ENCODE data around the gene ORM1.
"Not testable (repeated sequence)": the region's sequence is repeated elsewhere in the genome, so short reads cannot be mapped to it uniquely, and the experiment has no call there.

Gene ORM1

DNA sequence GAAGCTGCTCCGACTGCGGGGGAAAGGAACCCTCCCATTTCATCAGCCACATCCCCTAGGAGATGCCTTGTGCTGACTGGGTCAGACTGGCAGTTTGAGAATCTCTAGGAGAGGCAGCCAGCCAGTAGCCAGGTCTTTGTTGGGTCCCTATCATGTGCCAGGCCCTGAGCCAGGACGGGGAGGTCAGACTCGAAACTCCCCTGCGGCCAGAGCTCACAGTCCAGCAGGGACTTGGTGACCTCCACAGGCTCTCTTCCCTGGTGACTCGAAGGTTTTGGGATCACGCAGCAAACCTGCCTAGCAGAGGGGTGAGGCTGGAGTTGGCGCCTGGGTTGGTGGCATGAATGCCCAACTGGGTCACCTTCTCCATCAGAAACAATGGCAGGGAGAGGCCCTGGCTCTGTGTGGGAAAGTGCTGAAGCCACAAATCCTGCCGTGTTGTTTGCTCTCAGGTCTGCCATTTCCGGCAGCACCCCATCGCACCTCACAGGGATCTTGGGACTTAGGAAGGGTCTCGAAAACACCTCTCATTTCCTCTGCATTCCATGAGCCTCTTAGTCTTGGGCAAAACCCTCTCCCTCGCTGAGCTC lies 14.4 kb upstream of the ORM1 start:
- ATAC-seq, result no peak

DNA sequence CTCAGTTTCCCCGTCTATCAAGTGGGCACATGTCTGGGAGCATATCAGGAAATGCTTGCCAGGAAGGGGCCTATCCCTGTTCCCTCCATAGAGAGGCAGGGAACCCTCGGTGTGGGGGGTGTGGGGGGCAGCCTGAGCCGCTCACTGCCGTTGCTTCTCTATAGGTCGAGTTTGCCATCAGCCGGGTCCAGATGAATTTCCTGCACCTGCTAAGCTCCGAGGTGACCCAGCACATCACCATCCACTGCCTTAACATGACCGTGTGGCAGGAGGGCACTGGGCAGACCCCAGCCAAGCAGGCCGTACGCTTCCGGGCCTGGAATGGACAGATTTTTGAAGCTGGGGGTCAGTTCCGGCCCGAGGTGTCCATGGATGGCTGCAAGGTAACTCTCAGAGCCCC lies 13.8 kb upstream of the ORM1 start:
- ATAC-seq, result no peak

DNA sequence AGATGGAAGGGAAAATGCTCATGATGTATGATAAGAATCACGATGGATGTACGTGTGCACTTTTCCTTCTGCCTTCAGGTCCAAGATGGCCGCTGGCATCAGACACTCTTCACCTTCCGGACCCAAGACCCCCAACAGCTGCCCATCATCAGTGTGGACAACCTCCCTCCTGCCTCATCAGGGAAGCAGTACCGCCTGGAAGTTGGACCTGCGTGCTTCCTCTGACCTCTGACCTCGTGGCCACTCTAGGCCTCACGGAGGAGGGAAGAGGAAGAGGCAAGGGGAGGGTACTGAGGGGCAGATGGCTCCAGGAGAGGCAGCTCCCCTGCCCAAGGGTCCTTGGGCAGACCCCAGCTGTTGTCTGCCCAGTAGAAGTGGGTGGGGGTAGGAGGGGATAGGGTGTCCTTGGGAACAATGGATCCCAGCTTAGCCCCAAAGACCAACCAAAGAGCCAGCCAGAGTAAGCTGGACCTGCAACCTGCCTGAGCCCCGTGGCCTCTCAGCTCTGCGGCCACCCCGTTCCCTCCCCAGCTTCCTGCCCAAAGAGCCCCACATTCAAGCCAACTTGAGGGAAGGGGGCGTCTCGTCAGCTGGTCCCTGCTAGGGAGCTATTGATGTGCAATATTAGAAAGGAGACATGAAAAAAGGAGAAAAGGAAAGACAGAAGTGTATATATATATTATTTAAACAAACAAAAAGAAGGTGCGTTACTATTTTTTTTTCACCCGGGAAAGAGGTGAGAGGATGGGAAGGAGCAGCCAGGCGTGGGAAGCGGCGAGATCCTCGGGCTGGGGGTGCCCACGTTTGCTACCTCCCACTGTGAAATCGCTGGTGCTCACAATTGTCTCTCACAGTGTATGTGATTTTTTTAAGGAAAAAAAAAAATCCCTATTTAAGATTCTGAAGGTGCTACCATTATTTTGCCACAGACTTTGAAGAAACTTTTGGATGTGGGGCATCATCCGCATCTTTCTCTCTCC lies 12.1 kb upstream of the ORM1 start:
- ATAC-seq, result no peak

DNA sequence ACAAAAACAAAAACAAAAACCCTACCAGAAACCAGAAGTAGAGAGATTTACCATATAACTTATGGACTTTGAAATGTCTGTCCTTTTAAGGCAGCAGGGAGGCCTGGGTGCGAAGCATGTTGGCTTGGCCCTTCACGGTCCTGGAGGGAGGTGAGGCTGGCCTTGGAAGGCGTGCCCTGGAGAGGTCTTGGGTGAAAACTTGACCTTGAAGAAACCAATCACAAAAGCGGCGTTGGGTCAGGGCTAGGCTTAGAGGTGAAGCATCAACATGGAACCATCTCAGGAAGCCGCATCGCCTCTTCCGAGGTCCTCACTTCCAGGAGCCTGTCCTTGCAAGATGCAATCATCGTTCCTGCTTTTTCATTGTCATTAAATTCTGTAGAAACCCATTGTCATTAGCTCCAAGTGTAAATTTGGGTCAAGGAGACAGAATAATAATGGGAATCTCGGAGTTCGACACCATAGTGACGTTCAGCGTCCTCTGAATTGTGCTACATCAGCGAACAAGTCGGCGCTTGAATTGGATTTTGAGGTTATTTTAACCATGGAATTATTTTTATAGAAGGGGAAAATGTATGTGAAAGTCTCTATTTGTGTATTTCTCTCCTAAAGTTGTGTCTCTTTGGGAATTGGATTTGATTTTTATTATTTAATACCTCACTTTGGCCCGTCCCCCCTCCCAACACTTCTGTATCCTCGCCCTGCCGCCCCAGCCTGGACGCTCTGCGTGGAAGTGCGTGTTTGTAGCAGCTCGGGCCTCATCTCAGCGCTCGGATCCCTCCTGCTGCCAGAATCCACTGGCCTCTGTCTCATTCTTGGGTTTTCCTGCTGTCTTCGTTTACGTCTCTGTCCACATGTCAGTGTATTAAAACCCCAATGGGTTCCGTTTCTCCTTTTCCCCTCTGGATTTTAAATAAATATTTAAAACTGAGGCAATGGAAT lies 11.1 kb upstream of the ORM1 start:
- ATAC-seq, result no peak

DNA sequence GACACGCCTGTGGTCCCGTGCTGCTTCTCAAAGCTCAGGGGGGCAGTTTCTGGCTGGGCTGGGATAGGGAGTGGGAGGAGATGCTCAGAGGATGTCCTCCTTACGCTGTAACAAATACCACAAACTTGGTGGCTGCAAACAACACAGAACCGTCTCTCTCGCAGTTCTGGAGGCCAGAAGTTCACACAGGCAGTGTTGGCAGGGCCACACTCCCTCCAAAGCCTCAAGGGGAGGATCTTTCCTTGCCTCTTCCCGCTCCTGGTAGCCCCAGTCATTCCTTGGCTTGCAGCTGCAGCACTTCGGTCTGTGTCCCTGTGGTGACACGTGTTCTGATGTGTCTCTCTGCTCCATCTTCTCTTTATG lies 10.4 kb upstream of the ORM1 start:
- no peak for ATAC-seq

DNA sequence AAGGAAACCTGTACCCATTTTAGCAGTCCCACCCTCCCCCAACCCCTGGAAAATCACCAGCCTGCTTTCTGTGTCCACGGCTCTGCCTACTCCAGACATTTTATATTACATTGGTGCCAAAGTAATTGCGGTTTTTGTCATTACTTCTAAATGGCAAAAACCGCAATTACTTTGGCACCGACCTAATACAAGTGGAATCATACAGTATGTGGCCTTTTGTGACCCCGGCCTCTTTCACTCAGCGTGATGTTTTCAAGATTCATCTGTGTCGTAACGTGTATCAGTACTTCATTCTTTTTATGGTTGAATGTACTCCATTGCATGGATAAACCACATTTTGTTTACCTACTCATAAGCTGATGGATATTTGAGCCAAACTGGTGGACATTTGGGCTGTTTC lies 9.7 kb upstream of the ORM1 start:
- no peak for ATAC-seq

DNA sequence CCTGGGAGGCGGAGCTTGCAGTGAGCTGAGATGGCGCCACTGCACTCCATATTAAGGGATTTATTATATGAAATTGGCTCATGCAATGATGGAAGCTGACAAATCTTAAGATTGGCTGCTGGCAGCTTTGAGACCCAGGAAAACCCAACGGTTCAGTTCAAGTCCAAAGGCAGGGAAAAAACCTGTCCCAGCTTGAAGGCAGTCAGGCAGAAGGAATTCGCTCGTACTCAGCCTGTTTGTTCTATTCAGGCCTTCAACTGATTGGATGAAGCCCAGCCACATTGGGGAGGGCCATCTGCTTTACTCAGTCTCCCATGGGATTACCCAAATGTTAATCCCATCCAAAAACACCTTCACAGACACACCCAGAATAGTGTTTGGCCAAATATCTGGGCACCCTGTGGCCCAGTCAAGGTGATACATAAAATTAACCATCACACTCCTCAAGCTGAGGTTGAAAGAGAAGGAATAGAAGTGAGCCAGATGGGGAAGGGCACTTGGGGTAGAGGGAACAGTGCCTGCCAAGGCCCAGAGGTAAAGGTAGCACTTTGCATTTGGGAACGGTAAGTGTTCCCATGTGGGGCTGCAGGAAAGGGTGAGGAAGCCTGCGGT lies 8.5 kb upstream of the ORM1 start:
- ATAC-seq, result no peak

DNA sequence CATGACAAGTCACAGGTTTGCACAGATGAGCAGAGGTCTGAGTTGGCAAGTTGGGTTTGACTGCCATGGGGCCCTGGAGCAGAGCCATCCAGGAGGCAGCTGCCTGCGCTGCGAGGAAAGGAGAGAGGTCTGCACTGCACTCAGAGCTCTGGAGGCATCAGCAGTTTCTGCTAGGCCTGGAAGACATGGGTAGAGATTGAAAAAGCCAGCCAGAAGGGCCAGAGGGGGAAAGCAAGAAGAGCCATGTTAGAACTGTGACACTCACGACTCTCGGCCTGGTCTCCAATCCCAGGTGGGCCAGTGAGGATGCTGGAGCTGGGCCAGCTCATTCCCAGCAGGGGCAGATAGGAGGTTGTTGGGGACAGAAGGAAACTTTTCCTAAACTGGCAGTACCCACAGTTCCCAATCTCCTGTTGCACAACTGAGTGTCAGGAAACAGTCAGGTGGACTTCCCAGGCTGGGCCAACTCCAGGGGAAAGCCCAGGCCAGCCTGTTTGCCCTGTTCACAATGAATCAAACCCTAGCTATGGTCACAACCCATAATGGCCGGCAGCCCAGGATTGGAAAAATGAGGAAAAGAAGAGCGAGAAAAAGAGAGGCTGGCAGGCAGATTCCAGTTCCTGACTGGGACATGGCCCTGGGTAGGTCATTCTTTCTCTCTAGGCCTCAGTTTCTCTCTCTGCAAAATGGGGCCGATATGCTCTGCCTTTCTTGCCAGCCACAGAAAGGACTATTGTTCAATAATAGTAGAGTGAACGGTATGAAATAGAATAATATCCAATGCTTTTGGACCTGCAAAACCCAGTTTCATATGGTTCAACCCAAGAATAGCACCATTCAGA lies 7.8 kb upstream of the ORM1 start:
- no peak for ATAC-seq

DNA sequence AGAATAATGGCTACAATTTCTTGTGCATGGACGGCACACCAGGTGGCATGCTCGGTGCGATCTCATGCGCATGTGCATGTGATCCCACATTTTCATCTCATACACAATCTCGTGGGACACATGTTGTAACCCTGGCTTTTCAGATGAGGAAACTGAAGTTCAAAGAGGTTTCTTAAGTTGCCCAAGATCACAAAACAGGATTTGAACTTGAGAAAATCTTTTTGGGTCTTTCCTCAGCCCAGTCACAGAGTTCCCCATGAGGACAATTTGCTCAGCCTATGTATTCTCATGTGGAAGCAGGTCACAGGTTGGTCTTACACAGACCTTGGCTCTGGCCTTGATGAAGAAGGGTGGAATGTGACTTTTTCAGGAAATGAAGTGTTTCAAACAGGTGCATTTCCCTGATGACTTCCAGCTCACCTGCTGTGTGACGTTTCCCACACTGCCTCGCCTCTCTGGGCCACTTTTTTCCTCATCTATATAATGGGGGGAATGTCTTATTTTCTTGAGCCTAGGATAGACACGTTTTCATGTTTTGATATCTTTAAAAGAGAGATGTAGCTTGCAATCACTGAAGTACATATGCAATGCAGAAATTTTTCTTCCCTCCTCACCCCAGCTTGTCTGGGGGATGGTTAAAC lies 7.1 kb upstream of the ORM1 start:
- ATAC-seq, result no peak

DNA sequence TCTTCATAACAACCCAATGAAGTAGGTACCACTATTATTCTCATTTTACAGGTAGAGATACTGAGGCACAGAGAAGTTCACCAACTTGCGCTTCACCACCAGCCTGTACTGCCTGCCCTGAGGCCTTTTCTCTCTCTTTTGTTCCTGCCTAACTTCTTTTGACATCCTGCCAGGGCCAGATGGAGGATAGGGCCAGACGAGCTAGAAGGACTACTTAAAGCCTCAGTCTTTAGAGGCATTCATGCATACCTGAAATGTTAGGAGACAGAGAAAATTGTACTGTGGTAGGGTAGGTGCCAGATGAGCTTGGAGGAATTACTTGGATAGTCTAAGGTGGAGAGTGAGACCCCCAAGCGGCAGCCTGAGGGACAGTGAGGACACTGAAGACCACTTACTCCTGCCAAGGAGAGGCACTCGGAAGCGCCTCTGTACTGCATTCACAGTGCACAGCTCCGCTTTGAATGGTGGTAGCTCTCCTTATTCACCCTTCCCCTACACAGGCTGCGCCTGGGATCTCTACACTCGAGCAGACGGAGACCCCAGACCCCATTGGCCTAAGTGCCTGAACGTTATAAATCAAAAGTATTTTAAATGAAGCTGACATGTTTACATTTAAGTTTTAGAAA lies 6.2 kb upstream of the ORM1 start:
- ATAC-seq, result no peak

DNA sequence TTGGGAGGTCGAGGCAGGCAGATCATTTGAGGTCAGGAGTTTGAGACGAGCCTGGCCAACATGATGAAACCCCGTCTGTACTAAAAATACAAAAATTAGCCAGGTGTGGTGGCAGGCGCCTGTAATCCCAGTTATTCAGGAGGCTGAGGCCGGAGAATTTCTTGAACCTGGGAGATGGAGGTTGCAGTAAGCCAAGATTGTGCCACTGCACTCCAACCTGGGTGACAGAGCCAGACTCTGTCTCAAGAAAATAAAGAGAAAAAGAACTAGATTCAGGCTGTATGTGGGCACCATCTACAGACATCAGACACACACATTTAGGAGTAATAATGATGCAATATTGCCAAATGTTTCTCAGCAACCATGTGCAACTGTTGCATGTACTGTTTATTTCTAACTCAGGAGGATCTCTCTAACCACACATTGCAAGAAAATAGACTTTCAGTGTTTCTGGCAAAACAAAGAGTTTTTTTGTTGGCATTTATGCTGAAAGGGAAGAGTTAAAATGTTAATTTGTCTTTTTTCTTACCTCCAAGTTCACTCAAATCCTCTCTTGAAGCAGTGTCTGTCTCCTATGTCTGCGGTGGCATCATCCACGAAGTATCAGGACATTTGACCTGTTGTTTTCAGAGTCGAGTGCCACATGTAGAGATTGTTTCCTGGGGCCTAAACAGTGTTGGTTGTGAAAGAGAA lies 5.1 kb upstream of the ORM1 start:
- no peak for ATAC-seq

DNA sequence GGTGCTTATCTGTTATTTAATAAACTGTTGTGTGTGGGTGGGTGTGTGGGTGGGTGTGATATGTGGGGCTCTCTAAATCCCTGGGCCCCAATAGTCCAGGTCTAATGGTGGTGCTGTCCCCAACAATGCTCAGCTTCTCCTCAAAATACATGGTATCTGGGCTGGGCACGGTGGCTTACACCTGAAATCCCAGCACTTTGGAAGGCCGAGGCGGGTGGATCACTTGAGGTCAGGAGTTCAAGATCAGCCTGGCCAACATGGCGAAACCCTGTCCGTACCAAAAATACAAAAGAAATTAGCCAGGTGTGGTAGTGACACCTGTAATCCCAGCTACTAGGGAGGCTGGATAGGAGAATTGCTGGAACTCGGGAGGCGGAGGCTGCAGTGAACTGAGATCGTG lies 4.5 kb upstream of the ORM1 start:
- ATAC-seq, result no peak

DNA sequence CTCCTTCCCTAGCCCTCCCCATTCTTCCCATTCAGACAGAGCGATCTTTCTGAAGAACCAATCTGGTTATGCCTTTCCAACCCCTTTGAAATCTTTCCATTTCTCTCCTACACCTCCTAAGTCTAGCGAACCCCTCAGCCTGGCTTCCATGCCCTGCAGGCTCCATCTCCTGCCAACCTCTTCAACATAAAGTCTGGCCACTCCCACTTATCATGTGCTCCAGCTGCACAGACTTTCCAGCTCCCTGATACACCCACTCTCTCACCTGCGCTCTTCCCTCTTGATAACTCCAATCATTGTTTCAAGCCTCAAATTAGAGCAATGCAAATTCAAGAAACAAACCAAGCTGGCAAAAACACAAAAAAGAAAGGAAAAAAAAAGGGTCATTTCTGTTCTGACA lies 3.8 kb upstream of the ORM1 start:
- no peak for ATAC-seq

DNA sequence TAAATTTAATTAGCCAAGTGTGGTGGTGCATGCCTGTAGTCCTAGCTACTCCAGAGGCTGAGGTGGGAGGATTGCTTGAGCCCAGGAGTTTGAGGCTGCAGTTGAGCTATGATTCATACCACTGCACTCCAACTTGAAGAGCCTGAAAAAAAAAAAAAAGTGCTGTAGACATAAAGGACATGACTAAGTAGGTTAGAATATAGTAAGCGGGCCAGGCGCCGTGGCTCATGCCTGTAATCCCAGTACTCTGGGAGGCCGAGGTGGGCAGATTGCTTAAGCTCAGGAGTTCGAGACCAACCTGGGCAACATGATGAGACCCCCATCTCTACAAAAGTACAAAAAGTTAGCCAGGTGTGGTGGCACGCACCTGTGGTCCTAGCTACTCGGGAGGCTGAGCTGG lies 2.2 kb upstream of the ORM1 start:
- not testable (repeated sequence) for ATAC-seq

DNA sequence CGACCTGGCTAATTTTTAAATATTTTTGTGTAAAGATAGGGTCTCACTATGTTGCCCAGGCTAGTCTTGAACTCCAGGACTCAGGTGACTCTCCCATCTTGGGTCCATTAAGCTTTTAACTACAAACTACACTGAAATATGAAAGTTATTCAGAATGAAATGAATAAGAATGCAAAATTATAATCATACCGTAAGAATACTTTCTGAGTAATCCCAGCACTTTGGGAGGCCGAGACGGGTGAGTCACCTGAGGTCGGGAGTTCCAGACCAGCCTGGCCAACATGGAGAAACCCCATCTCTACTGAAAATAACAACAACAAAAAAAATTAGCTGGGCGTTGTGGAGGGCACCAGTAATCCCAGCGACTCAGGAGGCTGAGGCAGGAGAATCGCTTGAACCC lies 1.1 kb upstream of the ORM1 start:
- peak; percentile 38 to 61 for ATAC-seq

DNA sequence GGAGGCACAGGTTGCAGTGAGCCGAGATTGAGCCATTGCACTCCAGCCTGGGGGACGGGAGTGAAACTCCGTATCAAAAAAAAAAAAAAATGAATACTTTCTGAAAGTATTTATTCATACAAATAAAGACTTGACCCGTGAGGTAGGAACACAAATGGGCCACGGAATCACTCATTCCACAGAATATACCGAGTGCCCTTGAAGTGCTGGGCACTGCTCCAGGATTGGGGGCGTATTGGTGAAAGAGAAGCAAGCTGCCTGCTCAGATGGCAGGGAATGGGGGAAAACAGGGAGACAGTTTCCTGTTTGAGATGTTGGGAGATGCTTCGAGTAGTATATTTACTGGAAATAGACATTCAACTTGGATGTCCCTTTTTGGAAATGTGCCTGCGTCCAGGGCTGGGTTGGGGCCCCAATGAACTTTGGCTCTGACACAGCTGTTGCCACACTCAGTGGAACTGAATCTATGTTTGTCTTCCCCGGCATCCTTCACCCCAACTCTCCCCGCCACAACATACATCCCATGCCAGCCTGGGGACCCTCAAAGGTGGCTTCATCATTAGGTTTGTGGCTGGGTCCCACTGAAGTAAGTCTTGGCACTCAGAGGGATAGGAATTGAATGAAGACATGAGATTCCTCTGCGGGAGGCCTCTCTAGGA lies 609 bp upstream of the ORM1 start:
- ATAC-seq, result not testable (repeated sequence)

DNA sequence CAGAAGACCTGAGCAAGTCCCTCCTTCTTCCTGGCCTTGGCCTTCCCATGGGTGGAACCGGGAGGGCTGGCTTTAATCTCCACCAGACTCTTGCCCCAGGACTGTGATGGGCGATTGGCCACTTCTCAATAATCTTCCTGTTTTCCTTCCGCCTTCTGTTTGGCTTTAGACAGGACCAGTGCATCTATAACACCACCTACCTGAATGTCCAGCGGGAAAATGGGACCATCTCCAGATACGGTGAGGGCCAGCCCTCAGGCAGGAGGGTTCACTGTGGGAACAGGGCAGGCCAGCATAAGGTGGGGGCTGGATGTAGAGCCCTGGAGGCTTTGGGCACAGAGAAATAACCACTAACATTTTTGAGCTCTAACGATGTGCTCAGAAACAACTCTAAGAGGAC lies 951 bp downstream of the ORM1 start:
- not testable (repeated sequence) for ATAC-seq

DNA sequence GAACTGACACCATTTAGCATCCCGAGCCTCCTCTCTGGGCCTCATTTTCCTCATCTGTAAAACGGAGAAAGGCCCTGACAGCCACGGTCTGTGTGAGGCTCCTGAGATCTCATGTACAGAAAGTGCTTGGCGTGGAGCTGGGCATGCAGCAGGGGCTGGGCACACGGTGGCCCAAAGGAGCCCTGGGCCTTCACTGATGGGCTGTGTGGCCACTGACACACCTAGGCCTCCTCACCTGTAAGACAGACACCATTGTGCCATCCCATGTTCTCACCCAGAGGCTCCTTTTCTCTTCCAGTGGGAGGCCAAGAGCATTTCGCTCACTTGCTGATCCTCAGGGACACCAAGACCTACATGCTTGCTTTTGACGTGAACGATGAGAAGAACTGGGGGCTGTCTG lies 1.6 kb downstream of the ORM1 start:
- no peak for ATAC-seq

DNA sequence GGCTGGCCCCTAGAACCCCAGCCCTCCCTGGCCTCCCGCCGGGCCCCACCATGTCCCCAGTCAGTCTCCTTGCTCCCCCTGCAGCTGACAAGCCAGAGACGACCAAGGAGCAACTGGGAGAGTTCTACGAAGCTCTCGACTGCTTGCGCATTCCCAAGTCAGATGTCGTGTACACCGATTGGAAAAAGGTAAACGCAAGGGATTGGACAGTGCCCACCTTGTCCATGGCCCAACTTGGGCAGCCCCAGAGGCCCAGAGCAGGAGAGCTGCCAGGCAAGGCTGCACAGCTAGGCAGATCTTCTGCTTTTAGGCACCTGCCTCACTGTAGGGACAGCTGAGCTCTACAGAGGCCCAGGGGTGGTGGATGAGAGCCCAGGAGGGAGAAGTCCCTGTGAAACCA lies 2.1 kb downstream of the ORM1 start:
- not testable (repeated sequence) for ATAC-seq
